UCSD-AML1 (cell line): Measurements from ENCODE around the gene ATP6V0A1.
"Not testable (repeated sequence)": the region's sequence is repeated elsewhere in the genome, so short reads cannot be mapped to it uniquely, and the experiment has no call there.

Experiments used
- DNase-seq: peaks from one replicate; lab custom pipeline; 2025; ENCODE audit not compliant: unreplicated experiment; lab: John Stamatoyannopoulos, UW

ATP6V0A1 gene

DNA sequence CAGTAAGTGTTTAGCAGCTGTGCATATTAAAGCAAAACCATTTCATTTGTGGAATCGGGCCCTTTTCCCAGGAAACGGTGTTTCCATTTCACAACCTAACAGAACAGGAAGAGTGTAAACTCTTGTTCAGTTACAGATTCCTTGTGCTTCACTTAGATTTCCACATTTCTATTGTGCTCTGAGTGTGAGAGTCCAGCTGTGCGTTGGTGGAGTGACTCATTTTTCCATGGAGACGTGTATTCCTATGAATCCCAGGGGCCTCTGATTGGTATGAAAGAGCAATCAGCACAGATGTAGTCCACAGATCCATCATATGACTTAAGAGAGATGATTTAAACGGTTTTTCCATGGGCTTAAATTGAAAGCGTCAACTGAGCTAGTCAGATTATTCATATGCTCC is 22.3 kb upstream of the ATP6V0A1 start:
- DNase-seq: no peak

DNA sequence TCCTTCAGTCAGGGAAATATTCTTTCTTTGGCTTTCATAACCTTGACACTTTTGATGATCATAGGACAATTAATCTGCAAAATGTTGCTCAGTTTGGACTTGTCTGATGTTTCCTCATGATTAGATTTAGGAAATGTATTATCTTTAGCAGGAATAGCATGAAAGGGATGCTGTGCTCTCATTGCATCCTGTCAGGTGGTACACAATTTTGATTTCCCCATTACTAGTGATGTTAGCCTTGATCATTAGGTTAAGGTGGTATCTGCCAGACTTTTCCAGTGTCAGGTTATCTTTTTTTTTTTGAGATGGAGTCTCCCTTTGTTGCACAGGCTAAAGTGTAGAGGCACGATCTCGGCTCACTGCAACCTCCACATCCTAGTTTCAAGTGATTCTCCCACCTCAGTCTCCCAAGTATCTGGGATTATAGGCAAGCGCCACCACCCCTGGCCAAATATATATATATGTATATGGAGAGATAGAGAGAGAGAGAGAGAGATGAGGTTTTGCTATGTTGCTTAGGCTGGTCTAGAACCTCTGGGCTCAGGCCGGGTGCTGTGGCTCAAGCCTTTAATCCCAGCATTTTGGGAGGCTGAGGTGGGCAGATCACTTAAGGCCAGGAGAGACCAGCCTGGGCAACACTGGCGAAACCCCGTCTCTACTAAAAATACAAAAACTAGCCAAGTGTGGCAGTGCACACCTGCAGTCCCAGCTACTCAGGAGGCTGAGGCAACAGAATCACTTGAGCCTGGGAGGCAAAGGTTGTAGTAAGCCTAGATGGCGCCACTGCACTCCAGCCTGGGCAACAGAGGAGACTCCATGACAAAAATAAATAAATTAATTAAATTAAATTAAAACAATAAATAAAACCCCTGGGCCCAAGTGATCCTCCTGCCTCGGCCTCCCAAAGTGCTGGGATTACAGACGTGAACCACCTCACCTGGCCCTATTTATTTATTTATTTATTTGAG is 19.8 kb upstream of the ATP6V0A1 start:
- peak; percentile 38 for DNase-seq

DNA sequence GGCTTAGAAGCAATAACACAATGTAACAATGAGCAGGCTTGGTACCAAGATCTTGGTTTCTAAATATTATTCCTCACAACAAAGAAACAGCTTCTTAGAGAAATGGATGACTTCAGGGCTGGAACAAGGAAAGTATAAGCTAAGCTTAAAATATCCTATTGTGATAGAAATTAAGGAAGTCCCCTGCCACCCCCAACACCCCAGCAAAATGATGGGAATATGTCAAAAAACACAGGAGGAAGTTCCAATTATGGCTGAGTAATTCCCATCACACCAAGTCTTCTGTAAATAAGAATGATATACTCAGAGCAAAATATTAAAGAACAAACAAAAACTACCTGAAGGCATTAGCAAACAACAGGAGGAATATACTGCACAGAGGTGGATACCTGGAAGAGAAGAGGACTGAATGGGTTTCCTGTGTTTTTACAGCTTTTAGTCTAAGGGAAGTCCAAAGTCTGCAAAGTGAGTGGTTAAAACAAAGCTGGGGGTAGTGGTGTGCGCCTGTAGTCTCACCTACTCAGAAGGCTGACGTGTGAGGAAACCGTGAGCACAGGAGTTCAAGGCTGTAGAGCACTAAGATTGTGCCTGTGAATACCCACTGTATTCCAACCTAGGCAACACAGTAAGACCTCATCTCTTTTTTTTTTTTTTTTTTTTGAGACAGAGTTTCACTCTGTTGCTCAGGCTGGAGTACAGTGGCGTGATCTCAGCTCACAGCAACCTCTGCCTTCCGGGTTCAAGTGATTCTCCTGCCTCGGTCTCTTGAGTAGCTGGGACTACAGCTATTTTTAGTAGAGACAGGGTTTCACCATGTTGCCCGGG is 17.1 kb upstream of the ATP6V0A1 start:
- peak; percentile 21 for DNase-seq

DNA sequence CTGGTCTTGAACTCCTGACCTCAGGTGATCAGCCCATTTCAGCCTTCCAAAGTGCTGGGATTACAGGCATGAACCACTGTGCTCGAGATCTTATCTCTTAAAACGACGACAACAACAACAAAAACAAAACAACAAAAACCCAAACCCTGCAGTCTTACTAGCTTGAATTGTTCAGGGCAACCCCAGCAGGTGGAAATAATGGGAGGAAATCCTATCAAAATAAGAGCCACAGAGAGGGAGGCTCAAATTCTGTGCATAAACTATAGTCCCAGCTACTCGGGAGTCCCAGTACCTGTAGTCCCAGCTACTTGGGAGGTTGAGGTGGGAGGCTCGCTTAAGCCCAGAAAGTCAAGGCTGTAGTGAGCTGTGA is 16.5 kb upstream of the ATP6V0A1 start:
- no peak for DNase-seq

DNA sequence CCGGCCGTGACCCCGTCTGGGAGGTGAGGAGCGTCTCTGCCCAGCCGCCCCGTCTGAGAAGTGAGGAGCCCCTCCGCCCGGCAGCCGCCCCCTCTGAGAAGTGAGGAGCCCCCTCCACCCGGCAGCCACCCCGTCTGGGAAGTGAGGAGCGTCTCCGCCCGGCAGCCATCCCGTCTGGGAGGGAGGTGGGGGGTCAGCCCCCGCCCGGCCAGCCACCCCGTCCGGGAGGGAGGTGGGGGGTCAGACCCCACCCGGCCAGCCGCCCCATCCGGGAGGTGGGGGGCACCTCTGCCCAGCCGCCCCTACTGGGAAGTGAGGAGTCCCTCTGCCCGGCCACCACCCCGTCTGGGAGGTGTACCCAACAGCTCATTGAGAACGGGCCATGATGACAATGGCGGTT is 9.5 kb upstream of the ATP6V0A1 start:
- DNase-seq: not testable (repeated sequence)

DNA sequence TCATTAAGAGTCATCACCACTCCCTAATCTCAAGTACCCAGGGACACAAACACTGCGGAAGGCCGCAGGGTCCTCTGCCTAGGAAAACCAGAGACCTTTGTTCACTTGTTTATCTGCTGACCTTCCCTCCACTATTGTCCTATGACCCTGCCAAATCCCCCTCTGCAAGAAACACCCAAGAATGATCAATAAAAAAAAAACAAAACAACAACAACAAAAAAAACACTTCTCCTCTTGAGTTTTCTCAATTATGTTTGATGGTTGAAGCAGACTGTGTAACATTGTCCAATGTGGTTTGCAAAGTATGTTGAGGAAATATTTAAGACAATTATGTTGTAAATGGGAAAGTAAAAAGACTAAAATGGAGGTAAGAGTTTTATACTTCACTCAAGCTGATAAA is 8.8 kb upstream of the ATP6V0A1 start:
- not testable (repeated sequence) for DNase-seq

DNA sequence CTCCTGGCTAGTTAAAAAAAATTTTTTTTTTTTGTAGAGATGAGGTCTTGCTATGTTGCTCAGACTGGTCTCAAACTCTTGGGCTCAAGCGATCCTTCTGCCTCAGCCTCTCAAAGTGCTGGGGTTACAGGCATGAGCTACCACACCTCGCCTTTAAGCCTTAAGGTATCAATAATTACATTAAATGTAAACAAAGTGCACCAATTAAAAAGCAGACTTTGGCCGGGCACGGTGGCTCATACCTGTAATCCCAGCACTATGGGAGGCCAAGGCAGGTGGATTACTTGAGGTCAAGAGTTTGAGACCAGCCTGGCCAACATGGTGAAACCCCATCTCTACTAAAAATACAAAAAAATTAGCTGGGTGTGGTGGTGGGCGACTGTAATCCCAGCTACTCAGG is 7.4 kb upstream of the ATP6V0A1 start:
- not testable (repeated sequence) for DNase-seq

DNA sequence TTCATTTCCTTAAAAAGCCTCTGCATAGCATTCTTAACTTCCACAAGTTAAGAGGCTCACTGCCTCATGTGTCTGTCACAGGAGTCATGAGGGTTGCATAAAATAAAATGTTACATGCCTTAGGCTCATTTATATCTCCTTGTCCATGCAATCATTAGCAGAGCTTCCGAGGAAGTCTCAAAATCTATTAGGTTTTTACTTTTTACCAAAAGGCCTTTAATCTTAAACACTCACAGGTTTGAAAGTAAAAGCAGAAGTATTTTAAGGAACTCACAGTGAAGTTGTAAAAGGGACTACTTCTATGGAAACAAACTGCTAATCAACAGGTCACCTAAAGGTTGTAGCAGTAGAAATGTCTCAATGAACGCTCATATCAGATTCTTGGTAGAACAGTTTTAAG is 5.2 kb upstream of the ATP6V0A1 start:
- DNase-seq: no peak

DNA sequence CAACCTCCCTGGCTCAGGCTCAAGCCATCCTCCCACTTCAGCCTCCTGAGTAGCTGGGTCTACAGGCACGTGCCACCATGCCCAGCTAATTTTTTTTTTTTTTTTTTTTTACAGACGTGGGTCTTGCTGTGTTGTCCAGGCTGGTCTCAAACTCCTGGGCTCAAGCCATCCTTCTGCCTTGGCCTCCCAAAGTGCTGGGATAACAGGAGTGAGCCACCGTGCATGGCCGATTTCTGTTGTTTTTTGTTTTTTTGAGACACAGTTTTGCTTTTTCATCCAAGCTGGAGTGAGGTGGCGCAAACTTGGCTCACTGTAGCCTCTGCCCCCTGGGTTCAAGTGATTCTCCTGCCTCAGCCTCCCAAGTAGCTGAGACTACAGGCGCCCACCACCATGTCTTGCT is 3.7 kb upstream of the ATP6V0A1 start:
- DNase-seq: not testable (repeated sequence)

DNA sequence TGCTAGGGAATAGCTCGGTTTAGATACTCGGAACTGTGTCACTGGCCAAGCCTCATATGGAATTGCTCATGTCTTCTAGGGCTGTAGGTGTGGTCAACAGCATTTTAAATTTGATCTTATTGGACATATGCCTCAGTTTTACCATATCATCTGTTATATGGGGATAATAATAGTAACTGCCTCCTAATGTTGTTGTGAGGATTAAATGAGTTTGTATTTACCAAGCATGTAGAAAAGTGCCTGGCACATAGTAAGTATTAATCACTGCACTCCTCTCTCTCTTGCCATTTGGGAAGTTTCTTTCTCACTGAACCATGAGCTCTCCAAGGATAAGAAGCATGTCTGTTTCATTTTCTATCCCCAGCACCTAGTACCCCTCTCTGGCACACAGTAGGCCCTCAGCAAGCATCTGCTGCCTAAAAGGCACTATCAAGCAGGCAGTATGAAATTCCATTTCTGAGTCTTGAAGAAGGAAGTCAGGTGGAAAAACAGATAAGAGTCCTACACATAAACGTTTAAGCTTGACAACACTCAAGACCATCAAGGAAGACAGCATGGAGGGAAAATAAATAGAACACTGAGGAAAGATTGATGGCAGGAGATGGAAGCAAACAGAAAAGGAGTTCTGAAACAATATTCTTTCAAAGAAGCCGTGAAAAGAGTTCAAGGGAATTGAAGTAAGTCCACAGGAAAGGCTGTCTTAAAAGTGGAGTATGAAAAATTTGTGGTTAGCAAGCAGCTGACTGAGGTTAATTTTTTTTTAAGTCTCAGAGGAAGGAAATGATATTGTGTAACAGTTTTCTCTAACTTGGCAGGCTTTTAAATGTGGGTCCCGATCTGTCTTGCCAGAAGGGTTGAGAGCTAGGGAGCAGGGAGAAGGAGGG is 2.2 kb upstream of the ATP6V0A1 start:
- DNase-seq: peak; percentile 37

DNA sequence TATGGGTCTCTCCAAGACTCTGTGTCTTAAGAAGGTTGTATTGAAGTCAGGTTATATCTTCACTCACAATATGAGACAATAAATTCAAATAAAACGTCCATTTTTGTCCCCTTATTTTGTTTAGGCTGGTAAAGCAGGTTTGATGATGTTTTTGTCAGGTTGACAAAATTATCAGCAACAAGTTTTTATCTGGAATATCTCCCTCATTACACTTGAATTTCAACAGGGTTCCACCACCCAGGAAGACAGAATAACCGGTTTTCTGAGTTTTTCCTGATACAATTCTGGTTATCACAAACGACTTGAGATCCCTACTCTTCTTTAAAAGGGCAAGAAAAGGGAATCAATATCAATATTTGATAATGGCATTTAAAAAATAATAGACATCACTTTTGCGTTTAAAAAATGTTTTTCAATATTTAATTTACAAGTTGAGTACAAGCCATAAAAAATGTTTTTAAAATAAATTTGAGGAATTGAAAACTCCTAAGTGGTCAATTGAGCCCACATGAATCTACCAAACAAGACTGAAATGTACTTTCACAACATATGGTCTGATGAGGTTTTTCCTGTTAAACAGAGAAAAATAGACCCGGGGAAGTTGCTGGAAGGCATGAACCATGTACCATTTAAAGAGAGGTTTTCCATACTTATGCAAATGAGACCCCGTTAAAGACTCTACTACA is 1.4 kb upstream of the ATP6V0A1 start:
- DNase-seq: no peak

DNA sequence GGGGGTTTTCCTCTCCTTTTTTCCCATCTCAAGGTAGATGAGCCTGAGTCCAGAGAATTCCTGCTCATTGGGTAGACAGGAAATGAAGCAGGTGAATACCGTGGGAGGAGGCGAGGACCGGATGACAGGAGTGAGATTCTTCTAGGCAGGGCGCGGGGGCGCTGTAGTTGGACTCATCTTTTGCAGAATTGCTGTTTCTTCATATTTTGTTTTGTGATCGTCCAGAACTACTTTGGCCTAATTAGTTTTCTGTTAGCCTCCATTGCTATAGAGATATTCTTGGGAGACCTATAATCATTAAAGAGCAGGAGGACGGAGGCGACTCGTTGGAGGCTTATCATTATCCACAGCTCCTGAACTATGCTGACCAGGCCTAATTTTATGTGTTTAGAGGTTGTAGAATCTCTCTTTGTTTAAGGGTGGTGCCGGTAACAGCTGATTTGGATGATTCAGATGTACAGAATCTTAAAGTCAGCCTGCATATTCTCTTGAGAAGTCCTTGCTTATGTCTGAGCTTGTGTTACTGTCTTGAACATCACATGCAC is 650 bp downstream of the ATP6V0A1 start:
- DNase-seq: peak; percentile 31

DNA sequence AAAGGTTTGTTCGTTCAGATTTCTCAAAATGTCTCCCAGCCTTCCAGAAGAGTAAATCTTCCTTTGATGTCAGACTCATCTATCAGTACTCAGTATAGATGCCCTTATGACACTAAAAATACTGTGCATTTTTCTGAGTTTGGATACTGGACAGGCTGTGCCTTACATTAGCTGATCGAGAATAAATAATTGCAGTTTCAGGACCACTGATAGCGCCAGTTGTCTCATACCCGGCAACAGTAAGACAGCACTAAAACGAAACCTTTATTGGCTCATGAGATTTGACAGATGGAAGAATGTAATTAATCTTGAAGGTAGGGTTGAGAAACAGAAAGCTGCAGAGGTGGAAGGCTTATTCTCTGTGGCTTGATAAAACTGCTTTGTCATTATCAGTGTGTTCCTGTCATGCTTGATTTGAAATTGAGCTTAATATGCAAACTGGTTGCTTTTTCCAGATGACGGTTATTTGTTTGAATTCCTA is 1.2 kb downstream of the ATP6V0A1 start:
- no peak for DNase-seq

DNA sequence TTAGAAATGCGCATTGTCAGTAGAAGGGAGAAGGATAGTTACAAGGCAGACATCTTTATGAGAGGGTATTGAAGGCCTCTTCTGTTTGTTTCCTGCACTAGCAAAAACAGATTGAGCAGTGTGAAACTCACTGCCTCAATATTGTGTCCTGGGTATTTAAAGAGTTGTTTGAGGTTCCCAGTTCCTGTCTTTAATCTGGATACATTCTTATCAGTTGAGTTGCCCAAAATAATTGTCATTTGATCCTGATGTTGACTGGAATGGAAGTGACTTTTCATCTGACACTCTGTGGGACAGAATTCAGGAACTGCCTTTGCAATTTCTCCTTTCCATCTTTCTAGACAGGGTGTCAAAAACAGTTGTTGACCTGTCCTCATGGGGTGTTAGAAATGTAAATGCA is 1.7 kb downstream of the ATP6V0A1 start:
- DNase-seq: no peak

DNA sequence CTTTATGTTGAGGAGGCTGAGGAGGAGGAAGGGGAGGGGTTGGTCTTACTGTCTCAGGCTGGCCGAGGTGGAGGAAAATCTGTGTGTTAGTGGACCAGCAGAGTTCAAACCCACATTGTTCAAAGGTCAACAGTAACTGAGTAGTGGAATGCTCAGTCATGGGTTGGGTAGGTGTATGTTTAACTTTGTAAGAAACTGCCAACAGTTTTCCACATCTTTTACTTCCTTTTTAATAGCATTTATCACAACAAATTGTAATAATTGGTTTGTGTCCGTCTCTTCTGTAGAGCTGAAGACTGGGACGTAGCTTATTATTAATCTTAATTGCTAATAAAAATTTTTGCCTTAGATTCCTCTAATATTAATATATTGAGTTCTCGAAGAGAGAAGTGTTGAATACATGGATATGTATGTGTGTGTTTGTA is 5.3 kb downstream of the ATP6V0A1 start:
- DNase-seq: no peak

DNA sequence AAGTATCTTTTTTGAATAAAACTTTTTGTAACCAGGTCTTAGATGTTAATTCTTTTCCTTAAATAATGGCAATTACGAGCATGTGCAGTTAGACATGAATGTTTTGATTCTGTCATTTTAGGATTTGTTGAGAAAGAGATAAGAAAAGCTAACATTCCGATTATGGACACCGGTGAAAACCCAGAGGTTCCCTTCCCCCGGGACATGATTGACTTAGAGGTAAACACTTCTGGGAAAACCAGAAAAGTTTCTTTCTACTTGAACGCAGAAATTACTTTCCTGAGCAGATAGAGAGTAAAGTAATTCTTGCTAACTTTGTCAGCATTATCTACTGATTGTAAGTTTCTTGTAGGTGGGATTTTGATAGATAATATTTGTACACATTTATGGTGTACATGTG is 9.2 kb downstream of the ATP6V0A1 start:
- DNase-seq: no peak

DNA sequence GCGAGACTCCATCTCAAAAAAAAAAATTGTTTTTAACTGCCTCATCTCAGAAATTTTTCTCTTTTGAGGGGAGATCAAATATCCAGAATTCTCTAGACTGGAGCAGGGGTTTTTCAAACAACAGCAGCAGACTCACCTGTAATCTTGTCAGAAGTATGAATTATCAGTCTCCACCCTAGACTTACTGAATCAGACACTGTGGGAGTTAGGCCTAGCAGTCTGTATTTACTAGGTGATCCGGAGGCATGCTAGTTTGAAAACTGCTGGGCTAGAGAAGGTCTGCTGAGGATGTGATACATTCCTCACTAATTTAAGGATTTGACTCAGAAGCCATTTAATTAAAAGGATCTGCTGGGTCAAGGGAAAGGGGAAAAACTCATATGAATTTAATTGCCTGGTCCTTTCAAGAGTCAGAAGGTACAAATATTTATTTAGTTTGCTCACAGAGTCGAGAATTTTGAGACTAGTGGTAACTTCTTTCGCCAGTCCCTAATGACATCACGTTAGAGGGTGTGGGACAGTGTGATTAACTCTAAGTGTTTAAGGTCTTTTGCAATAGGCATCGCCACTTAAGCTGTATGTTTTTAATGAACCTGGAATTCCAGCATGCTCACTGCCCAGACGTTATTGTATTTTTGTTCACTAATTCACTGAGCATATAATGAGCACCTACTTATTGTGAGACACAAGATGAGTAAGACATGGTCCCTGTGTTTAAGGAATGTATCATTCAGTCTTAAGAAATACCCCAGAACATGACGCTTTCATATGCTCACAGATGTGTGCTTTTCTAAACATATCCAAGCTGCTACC is 14.2 kb downstream of the ATP6V0A1 start:
- no peak for DNase-seq

DNA sequence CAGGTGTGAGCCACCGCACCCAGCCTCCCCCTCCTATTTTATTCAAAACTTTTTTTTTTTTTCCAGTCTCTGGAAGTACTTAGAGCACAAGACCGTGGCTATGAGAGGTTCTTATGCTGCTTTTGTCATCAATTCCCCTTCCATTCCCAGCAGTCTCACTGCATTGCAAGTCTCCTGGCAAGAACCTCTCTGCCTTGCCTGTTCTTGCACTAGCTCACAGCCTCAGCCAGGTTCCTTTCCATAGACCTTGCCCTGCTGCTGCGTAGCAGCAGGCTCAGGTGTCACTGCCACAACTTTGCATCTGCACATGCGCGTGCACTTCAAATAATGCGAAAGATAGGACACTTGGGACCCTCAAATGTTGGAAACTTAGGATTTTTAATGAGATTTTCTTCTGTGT is 15.6 kb downstream of the ATP6V0A1 start:
- no peak for DNase-seq

DNA sequence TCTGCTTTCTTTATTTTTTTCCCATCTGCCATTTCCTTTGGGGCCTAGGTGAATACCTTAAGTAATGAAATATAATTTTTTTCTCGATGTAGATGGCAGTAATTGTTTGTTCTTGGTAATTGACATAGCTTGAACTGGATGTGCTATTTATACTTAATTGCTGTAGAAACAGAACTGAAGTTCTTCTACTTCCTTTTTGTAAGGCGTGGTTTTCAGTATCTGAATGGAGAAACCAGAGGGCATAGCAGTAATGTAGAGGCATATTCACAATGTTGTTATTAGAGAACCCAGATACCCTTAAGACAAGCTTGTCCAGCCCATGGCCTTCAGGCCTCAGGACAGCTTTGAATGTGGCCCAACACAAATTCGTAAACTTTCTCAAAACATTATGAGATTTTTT is 16.4 kb downstream of the ATP6V0A1 start:
- DNase-seq: no peak
